CD4-positive, alpha-beta T cell (primary cell): ENCODE measurements around the gene NOBOX. TPM values are rescaled to one million over a fixed set of nuclear protein-coding genes. Genes with fewer than 3 reads are reported as not detected.
"Not testable (repeated sequence)": the region's sequence is repeated elsewhere in the genome, so short reads cannot be mapped to it uniquely, and the experiment has no call there.

Source experiments
- ATAC-seq: fragments of 200-7000 bp; cut with Tn5 transposase; one replicate; pipeline ENCODE4 v1.10.0; 2022; ENCODE audit warnings: mild to moderate bottlenecking; ENCODE audit not compliant: poor library complexity
- CTCF ChIA-PET: fragments of 350-600 bp; sonication (Branson Sonifier 250); formaldehyde crosslinking; loops from one replicate; lab custom pipeline; 2021; ENCODE audit warnings: antibody characterized with exemption, inconsistent platforms; lab: Charles Lee
- POLR2A ChIA-PET: fragments of 350-600 bp; sonication (Branson Sonifier 250); formaldehyde crosslinking; loops from one replicate; lab custom pipeline; 2021; ENCODE audit warnings: antibody characterized with exemption, inconsistent platforms; lab: Charles Lee
- DNase-seq, 14 experiments: peaks; one replicate each; pipeline ENCODE4 v3.0.0-alpha.2; 2013 to 2020; ENCODE audit warnings: mixed read lengths in 2 of 14
- H3K27ac ChIP-seq, 2 donors: one replicate each; pipeline versions ENCODE4 v1.5.1 to v1.7.0; 2013; ENCODE audit warnings: low read length in 2 of 2, low read depth in 1 of 2, mild to moderate bottlenecking in 1 of 2
- H3K27me3 ChIP-seq, 2 experiments: 1 replicate in 1 of 2; 2 replicates in 1 of 2; pipeline versions ENCODE4 v1.6.1 to v1.7.0; 2013; ENCODE audit warnings: low read length in 2 of 2, control low read depth in 1 of 2, mild to moderate bottlenecking in 1 of 2, moderate library complexity in 1 of 2; ENCODE audit not compliant: insufficient read depth in 2 of 2, control insufficient read depth in 1 of 2
- H3K36me3 ChIP-seq: one replicate; pipeline ENCODE4 v1.6.1; 2013; ENCODE audit warnings: low read length, control low read depth; ENCODE audit not compliant: insufficient read depth
- H3K4me1 ChIP-seq: one replicate; pipeline ENCODE4 v1.6.1; 2013; ENCODE audit warnings: low read length, control low read depth; ENCODE audit not compliant: insufficient read depth
- H3K4me3 ChIP-seq: one replicate; pipeline ENCODE4 v1.5.1; 2013; ENCODE audit warnings: mild to moderate bottlenecking, low read length, moderate library complexity
- H3K9me3 ChIP-seq, 2 experiments: 1 replicate in 1 of 2; 2 replicates in 1 of 2; pipeline versions ENCODE4 v1.6.1 to v1.7.0; 2013; ENCODE audit warnings: low read length in 2 of 2, mild to moderate bottlenecking in 2 of 2, control low read depth in 1 of 2, moderate library complexity in 1 of 2; ENCODE audit not compliant: control insufficient read depth in 1 of 2, insufficient read depth in 1 of 2
- H3K27ac Mint-ChIP-seq: one replicate; pipeline ENCODE4 v1.8.0; 2020; ENCODE audit warnings: mixed read lengths
- H3K27me3 Mint-ChIP-seq: one replicate; pipeline ENCODE4 v1.8.0; 2021; ENCODE audit warnings: mixed read lengths
- H3K36me3 Mint-ChIP-seq: one replicate; pipeline ENCODE4 v1.8.0; 2021; ENCODE audit warnings: low read depth, mixed read lengths
- H3K4me1 Mint-ChIP-seq: one replicate; pipeline ENCODE4 v1.8.0; 2021; ENCODE audit warnings: low read depth, mixed read lengths
- H3K4me3 Mint-ChIP-seq: one replicate; pipeline ENCODE4 v1.8.0; 2020; ENCODE audit warnings: mild to moderate bottlenecking, mixed read lengths
- H3K9me3 Mint-ChIP-seq: one replicate; pipeline ENCODE4 v1.8.0; 2020; ENCODE audit warnings: mixed read lengths
- intact Hi-C, 2 experiments: fragments of 100-400 bp; cut with DNase I in 1 of 2; cut with micrococcal nuclease in 1 of 2; formaldehyde crosslinking; loops; one replicate each; pipeline versions ENCODE4 v1.15.1 to v1.9.0; 2023 to 2025; cut with DNase I, micrococcal nuclease
- total RNA-seq, 174 experiments: library from RNA in 2 of 174; stranded (reverse) in 2 of 174; gene quantifications; one replicate each; pipeline ENCODE4 v1.2.3 and lab custom pipeline; 2021 to 2026
- TF ChIP-seq, protein P1 (sequence below): fragments of 200-600 bp; IDR thresholded peaks from one replicate; pipeline ENCODE4 v1.8.0; 2022; ENCODE audit warnings: antibody characterized with exemption, mild to moderate bottlenecking

Gene NOBOX
- total RNA-seq, 2 experiments from 2014 or later: not detected

DNA sequence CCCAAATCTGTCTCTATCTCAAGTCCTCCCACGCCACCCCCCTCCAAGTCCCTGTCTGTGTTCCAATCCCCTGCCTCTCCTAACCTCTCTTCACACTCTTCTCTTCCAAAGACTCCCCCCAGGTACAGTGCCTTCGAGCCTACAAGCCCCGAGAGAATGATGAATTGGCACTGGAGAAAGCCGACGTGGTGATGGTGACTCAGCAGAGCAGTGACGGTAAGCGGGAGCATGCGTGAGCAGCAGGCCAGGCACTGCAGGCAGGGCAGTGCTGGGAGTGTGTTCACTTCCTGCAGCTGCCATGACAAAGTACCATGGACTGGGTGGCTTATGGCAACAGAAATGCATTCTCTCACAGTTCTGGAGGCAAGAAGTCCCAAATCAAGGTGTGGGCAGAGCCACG lies 24.8 kb downstream of the NOBOX start:
- DNase-seq (no peak), ATAC-seq (no peak)
- Histone ChIP-seq H3K36me3 (peaks cover 15% of the 10 kb centered on the region), H3K4me1 (no peaks in the 10 kb centered on the region), H3K9me3 (peaks cover 0 to 4% of the 10 kb centered on the region in 2 experiments), H3K27me3 (no peaks in the 10 kb centered on the region), H3K4me3 (no peak overlapping the region), H3K27ac (no peak overlapping the region)
- Mint-ChIP-seq H3K27ac (no peak overlapping the region), H3K27me3 (no peaks in the 10 kb centered on the region), H3K36me3 (peaks cover 25% of the 10 kb centered on the region), H3K4me1 (no peaks in the 10 kb centered on the region), H3K4me3 (no peak overlapping the region), H3K9me3 (no peaks in the 10 kb centered on the region)
- TF ChIP-seq, protein P1, sequence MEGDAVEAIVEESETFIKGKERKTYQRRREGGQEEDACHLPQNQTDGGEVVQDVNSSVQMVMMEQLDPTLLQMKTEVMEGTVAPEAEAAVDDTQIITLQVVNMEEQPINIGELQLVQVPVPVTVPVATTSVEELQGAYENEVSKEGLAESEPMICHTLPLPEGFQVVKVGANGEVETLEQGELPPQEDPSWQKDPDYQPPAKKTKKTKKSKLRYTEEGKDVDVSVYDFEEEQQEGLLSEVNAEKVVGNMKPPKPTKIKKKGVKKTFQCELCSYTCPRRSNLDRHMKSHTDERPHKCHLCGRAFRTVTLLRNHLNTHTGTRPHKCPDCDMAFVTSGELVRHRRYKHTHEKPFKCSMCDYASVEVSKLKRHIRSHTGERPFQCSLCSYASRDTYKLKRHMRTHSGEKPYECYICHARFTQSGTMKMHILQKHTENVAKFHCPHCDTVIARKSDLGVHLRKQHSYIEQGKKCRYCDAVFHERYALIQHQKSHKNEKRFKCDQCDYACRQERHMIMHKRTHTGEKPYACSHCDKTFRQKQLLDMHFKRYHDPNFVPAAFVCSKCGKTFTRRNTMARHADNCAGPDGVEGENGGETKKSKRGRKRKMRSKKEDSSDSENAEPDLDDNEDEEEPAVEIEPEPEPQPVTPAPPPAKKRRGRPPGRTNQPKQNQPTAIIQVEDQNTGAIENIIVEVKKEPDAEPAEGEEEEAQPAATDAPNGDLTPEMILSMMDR: no peak
- intact Hi-C loops: no loop called here
- ChIA-PET POLR2A (no interaction called here), CTCF (no interaction called here)

DNA sequence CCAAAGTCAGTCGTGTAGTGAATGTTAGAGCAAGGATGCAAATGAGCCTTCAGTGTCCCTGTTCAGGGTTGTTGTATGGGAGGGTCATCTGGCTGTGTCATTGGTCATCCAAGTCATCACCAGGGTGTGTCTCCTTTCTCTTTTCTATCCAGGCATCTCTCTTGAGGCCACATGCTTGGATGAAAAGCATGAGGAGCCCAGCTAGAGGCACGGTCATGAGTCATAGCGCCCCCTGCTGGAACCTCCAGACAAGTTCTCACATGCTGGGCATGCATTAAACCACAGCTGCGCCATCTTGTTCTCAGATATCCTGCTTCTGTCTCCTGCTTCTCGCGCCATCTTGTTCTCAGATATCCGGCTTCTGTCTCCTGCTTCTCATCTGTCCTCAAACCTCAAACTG lies 34.3 kb downstream of the NOBOX start:
- DNase-seq, H3K27me3 Mint-ChIP-seq, H3K4me3 ChIP-seq, H3K9me3 ChIP-seq, H3K9me3 Mint-ChIP-seq, POLR2A ChIA-PET, H3K4me1 ChIP-seq, H3K27ac Mint-ChIP-seq, H3K36me3 ChIP-seq, H3K36me3 Mint-ChIP-seq, H3K4me3 Mint-ChIP-seq, H3K27ac ChIP-seq, intact Hi-C loops, H3K4me1 Mint-ChIP-seq, ATAC-seq, CTCF ChIA-PET, H3K27me3 ChIP-seq: not testable (repeated sequence)

DNA sequence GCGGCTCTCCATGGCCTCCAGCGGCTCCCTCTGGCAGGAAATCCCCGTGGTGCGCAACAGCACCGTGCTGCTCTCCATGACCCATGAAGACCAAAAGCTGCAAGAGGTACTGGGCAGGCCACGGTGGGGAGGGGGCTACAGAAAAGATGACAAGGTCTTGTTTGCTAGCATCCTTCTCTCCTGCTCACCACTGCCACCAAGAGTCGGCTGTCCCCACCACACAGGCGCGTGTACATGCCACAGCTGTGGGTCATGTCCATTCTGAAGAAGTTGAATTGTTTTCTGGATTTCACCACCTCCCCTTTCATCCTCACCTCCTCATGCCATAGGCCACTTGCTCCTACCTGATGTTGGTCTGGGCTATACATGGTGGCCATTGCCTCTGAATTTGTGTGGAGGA lies 36.2 kb downstream of the NOBOX start:
- H3K9me3 ChIP-seq, POLR2A ChIA-PET, ATAC-seq, H3K36me3 ChIP-seq, DNase-seq, intact Hi-C loops, H3K4me3 Mint-ChIP-seq, H3K4me1 Mint-ChIP-seq, H3K4me3 ChIP-seq, H3K27ac Mint-ChIP-seq, H3K36me3 Mint-ChIP-seq, H3K27me3 ChIP-seq, H3K4me1 ChIP-seq, CTCF ChIA-PET, H3K9me3 Mint-ChIP-seq, H3K27me3 Mint-ChIP-seq, H3K27ac ChIP-seq: not testable (repeated sequence)

DNA sequence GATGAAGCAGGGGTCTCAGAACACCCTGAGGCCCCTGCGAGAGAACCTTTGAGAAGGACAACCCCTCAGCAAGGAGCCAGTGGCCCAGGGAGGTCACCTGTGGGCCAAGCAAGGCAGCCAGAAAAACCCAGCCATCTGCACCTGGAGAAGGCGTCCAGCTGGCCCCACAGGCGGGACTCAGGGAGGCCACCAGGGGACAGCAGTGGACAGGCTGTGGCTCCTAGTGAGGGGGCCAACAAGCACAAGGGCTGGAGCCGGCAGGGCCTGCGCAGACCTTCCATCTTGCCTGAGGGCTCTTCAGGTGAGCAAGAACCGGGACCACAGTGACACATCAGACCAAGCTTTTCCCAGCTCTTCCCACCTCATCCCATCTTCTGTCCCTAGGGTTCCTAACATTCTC lies 38.0 kb downstream of the NOBOX start:
- H3K4me1 Mint-ChIP-seq, H3K36me3 Mint-ChIP-seq, H3K9me3 ChIP-seq, H3K27me3 Mint-ChIP-seq, intact Hi-C loops, DNase-seq, H3K27me3 ChIP-seq, H3K4me3 ChIP-seq, POLR2A ChIA-PET, H3K9me3 Mint-ChIP-seq, H3K4me3 Mint-ChIP-seq, H3K4me1 ChIP-seq, H3K27ac Mint-ChIP-seq, CTCF ChIA-PET, H3K27ac ChIP-seq, ATAC-seq, H3K36me3 ChIP-seq: not testable (repeated sequence)

DNA sequence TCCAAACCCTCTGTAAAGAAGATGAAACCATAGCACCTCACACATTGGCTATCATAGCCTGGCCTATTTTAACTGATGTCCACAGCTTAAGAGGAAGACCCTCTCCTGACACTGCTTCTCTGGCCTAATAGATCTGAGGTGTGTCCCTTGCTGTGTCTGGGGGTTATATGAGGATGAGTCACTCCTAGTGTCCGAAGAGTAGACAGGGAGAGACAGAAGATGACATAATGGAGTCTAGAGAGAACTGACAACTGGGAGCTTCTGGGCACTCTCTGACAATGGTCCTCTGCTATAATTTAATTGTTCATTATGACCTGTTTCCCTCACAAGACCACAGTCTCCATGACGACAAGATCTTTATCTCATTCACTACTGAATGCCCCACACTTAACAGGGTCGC lies 41.4 kb downstream of the NOBOX start:
- H3K9me3 ChIP-seq, H3K4me1 ChIP-seq, H3K4me1 Mint-ChIP-seq, H3K27me3 ChIP-seq, DNase-seq, H3K4me3 Mint-ChIP-seq, H3K36me3 Mint-ChIP-seq, ATAC-seq, H3K27ac Mint-ChIP-seq, intact Hi-C loops, H3K27me3 Mint-ChIP-seq, H3K27ac ChIP-seq, POLR2A ChIA-PET, H3K9me3 Mint-ChIP-seq, H3K36me3 ChIP-seq, CTCF ChIA-PET, H3K4me3 ChIP-seq: not testable (repeated sequence)

DNA sequence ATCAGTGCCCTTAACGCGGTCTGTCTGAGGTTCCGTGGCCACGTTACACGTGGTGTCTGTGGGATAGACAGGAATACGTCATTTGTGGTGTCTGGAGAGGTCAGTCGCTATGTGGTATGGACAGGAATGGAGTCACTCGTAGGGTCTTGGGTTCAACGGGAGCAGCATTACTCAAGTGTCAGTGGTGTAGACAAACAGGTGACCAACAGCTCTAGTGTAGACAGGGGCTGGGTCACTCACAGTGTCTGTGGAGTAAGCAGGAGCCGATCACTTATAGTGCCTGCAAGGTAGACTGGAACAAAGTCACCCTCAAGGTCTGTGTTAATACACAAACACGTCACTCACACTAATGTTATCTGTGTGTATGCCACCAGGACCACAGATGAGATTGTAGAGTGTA lies 46.6 kb downstream of the NOBOX start:
- CTCF ChIA-PET, H3K4me1 Mint-ChIP-seq, H3K4me3 Mint-ChIP-seq, H3K27ac Mint-ChIP-seq, H3K9me3 Mint-ChIP-seq, H3K27me3 ChIP-seq, DNase-seq, POLR2A ChIA-PET, H3K9me3 ChIP-seq, H3K4me3 ChIP-seq, intact Hi-C loops, ATAC-seq, H3K27ac ChIP-seq, H3K27me3 Mint-ChIP-seq, H3K36me3 ChIP-seq, H3K36me3 Mint-ChIP-seq: not testable (repeated sequence)
- H3K4me1 ChIP-seq: peaks cover 12% of the 10 kb centered on the region

DNA sequence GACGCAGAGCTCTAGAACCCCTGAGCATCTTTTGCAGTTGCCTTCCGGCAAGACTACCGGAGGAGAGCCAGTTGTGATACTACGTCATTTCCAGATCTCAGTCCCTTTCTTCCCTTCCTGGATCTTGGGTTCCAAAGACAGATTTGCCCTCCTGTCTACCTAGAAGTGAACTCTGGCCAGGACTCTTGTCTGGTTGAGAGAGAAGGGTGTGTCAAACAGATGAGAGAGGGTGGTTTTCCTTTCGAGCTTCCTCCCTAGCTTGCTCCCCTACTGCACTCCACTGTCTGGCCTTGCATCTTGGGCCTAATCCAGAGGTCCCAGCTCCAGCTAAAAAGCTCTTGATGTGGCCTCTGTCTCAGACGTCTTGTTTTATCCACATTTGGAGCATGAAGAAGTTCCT lies 47.3 kb downstream of the NOBOX start:
- DNase-seq, ATAC-seq, H3K36me3 ChIP-seq, H3K4me3 ChIP-seq, H3K27me3 ChIP-seq, H3K9me3 ChIP-seq, H3K27me3 Mint-ChIP-seq, H3K27ac ChIP-seq, H3K36me3 Mint-ChIP-seq, H3K4me1 Mint-ChIP-seq, intact Hi-C loops, H3K4me3 Mint-ChIP-seq, POLR2A ChIA-PET, CTCF ChIA-PET, H3K27ac Mint-ChIP-seq, H3K9me3 Mint-ChIP-seq: not testable (repeated sequence)
- peaks cover 12% of the 10 kb centered on the region for H3K4me1 ChIP-seq
